Activated CD4-positive, alpha-beta T cell treated with anti-CD3 and anti-CD28 coated beads, Interleukin-2, amount 10 ng/mL, durations not matched to agents 7 days and 5 days (primary cell): Measurements from ENCODE around the gene PYGL. TPM values are rescaled to one million over a fixed set of nuclear protein-coding genes. Genes with fewer than 3 reads are reported as not detected.

Experiments used
- total RNA-seq, 2 experiments: library from RNA; stranded (reverse); gene quantifications; one replicate each; pipeline ENCODE4 v1.2.3, GENCODE V29; 2021

PYGL gene
- total RNA-seq, 2 experiments from 2014 or later = not detected

Other genes with a start within 250 kb of the PYGL start
- gene NIN, start 113.3 kb downstream of the PYGL start, total RNA-seq = 10 to 100 TPM; 94.5 to 95.2 TPM
- gene ABHD12B, start 72.4 kb downstream of the PYGL start, total RNA-seq = not detected
- under 1 TPM; 0.30 to 0.44 TPM for gene TRIM9, start 150.6 kb upstream of the PYGL start, total RNA-seq